HG03159 (cell line): ENCODE results near the gene PLP2.

Experiments used
- ATAC-seq: cut with Tn5 transposase; IDR thresholded peaks from one replicate; pipeline ENCODE4 v1.9.1; 2021; ENCODE audit warnings: mild to moderate bottlenecking, moderate library complexity; ENCODE audit not compliant: unreplicated experiment

Gene PLP2

GRCh38 chrX:49186125-49187027 is 14.7 kb downstream of the PLP2 start, which contains the start of gene PRICKLE3:
Gene PRICKLE3, minus strand, starts transcription at chrX:49186373. Its CDS starts 76 bp downstream, at chrX:49186297.
- ATAC-seq: no peak

DNA sequence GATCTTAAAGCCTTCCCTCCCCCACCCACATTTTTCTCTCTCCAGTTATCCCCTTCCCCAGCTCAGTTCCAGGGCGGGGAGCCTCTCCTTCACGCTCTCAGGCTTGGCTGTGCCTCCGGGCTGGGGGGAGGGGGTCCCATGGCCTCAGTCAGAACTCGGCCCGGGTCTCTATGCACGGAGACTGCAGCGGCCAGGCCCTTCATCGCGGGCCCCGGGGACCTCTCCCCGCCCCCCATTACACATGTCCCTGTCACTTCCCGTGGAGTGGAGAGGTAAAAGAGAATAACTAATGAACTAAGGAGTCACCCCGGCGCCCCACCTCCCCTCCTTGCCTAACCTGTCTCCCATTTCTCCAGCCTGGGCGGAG is 15.3 kb downstream of the PLP2 start:
- no peak for ATAC-seq

DNA sequence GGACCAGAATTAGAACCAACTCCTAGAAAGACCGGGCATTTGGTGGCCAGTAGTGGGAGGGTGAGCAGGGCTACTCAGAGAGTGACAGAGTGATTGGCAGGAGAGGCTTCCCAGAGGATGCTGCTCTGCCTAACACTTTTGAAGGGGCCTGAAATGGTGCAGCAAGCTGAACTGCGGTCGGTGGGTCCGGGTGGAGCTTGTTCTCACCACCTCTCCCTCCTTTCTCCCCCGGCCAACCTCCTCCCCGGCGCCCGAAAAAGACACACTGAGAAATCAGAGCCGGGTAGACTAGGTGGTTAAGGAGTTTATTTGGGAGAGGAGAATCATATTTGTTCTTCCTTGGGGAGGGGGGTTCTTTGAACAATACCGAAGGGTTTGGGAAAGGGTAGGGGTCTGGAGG is 15.8 kb downstream of the PLP2 start:
- ATAC-seq: no peak

DNA sequence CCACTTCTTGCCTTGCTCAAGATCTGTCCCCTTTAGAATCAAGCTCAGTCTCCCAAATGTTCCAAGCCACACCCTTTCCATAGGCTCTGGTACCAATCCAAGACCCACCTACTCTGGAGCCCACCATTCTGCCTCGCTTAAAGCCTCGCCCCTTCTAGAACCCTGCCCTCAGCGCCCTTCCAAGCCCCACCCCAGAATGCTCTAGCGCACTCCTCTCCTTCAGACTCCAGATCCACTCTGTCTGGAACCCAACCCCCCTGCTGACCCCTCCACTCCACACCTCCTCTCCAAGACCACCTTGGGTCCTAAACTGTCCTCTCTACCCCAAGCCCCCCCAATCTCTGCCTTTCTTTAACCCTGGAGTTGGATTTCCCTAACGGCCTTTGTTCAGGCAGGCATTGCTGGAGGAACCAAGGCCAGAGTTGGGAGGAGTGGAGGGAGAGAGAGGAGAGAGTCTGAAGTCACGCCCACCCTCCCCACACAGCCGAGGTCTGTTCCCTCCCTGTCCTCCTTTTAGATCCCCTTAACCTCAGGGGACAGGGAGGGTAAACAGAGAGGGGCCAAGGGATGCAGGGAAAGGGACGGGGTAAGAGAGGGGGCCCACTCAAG is 16.9 kb downstream of the PLP2 start:
- no peak for ATAC-seq

- no peak for ATAC-seq
These were observed 17.9 kb downstream of the PLP2 start for GRCh38 chrX:49189606-49190005.

DNA sequence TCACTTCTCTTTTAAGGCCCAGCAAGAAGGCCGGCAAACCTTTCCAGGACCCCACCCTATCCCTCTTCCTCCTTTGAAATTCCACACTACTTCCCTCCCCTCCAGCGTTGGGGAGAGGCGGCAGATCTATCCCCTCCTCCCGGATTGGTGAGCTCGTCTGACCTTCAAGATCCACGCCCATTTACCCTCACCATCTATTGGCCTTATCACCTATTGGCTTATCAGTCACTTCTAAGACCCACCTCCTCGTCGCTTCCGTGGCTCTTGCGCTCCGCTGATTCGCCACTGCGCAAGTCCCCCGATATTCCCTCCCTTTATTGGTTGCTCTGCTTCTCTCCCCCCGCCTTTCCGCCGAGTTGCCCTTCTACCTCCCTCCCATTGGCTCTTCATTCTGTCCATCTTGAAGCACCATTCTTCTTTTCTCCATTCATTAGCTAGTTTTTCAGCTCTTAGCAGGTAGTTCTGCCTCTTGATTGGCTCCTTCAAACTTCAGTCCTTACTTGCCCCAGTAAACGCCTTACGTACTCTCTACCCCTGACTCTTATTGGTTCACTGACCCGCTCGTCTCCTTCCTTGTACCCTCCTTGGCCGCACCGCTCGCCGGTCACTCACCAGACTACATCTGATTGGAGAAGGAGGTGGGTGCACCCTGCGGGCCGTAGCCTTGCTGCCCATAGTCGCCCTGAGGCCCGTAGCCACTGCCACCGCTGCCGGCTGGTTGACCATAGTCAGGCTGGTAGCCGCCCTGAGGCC is 19.3 kb downstream of the PLP2 start:
- peak; percentile 87 for ATAC-seq

- peak; percentile 12 for ATAC-seq
These were observed 19.9 kb downstream of the PLP2 start for GRCh38 chrX:49191574-49192011.

GRCh38 chrX:49192722-49193328 is 21.1 kb downstream of the PLP2 start:
- ATAC-seq: no peak

- no peak for ATAC-seq
These were observed 21.9 kb downstream of the PLP2 start for GRCh38 chrX:49193542-49193964.

GRCh38 chrX:49197543-49198087 is 25.9 kb downstream of the PLP2 start:
- ATAC-seq: no peak

DNA sequence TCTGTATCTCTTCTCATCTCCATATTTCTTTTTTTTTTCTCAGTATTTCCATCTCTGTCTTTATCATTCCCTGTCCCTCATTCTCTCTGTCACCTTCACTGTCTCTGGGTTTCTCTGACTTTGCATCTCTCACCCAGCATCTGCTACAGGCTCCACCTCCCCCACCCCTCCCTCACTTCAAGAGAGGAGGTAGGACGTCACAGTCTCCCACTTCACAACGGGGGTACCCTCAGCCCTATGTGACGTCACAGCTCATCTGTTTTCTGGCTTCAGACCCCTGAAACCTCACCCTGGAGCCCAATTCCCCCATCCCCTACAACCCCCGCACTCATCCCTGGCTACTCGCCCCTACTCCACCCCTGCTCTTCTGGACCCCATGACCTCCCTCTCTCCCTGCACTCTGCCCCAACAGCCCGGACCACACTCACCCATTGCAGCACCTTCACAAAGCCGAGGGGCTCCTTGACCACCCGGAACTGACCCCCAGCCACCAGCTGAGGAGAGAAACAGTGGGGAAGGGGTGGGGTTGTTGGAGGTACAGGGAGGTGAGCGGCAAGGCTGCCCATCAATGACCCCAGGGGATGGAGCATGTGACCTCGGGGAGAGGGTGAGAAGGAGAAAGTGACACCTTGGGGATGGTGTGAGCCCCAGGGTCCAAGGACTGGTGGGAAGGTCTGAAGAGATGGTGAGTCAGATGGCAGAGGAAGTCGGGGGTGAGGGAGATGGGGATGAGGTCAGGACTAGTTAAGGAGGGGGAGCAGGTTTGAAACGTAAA is 27.0 kb downstream of the PLP2 start:
- ATAC-seq: no peak

DNA sequence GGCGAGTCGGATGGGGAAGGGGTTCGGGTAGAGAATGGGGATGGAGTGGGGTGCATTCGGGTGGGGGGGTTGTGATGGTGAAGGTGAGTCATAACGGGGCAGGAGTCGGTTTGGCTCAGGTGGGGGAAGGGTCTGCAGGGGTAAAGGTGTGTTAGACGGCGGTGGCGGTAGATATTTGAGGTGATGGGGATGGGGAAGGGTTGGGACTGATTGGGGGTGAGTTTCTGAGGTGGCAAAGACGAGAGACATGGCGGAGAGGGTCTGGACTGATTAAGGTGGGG is 27.6 kb downstream of the PLP2 start:
- no peak for ATAC-seq

DNA sequence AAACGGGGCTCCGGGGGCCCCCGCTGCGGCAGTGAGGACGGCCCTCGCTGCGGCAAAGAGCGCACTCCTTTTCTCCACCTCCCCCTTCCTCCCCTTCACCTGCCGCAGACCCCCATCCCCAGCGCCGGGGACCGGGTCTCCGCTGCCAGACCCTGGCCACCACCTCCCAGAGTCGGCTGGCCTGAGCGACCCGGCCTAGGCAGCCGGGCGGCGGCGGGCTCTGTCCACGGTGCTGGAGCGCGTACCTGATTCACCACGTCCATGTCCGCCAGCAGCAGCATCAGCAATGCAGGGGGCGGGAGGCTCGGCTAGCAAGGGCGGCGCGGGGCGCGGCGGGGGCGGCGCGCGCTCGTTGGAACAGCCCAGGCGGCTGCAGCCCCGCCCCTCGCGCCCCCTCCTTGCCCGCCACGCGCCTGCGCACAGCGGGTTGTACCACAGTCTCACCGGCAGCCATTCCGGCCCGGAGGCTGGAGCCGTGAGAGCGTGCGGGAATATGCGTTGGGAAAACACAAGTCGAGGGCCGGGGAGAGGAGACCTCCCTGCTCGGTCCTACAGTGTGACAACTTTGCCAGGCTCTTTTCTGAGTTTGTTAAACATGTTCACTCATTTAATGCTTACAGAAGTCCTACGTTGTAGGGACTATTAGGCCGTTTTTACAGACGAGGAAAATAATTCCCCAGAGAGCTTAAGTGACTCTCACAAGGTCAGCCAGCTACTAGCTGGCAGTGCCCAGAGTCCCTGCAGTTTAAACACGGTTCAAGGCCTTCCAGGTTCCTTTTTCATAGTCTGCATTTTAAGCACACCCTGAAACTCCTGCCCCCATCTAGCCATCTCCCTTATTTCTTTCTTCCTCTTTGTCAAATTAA is 28.4 kb downstream of the PLP2 start, which contains the start of gene SYP:
TSS of gene SYP (minus strand) at position 288 of the 866 bp plus-strand sequence. CDS start at position 281, 7 bp downstream.
- peak; percentile 82 for ATAC-seq

GRCh38 chrX:49202022-49202421 is 30.3 kb downstream of the PLP2 start:
- no peak for ATAC-seq

- ATAC-seq: no peak
These were observed 31.8 kb downstream of the PLP2 start for GRCh38 chrX:49203536-49203935.

DNA sequence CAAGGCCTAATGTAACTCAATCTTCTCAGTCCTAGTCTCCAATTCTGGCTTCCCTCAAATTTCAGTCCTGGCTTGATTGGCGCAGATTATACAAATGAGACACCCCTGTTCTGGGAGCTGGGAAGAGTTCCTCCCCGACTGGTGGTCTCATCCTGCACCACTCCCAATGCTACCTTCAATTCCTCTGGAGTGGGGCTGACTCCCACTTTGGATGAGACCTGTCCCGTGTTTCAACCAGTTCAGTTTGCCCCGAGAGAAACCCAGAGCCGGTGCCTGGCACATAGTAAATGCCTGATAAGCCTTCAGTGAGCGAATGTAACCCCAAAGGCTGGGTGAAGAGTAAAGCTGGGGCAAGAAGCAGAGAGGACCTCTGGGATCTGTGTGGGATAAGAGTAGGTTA is 32.3 kb downstream of the PLP2 start:
- no peak for ATAC-seq

DNA sequence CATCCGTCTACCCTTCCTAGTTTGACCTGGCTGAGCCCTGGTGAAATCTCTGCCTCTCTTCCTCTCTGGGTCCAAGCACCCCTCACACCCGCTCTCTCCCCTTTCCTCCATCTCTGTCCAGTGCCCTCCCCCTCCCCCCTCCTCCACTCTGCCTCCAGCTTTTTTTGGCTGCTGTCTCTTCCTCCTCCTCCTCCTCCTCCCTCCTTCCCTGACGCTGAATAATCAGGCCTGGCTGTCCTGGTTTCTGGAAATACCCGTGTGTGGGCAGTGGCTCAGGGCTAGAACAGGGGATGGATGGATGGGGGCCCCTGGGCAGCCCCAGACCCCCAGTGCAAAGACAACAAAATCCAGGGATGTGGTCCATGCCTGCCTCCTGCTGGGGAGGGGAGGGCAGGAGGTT is 33.0 kb downstream of the PLP2 start:
- no peak for ATAC-seq

DNA sequence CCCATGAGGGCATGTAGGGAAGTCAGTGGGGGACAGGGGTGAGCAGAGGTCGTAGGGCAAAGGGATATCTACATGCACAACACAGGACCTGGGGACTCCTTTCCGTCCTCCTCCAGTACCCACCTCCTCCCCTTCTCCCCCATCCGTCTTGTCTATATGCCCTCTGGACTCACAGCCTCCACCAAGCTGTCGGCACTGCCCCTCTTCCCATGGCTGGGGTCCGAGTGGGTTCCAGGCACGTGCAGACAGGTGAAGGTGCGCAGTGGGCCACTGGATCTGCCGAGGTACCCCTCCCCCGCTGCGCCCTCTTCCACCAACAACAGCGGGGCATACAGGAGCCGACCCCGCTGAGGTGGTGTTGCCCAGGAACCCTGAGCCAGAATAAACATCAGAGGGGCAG is 33.7 kb downstream of the PLP2 start:
- no peak for ATAC-seq

- no peak for ATAC-seq
These were observed 34.8 kb downstream of the PLP2 start for GRCh38 chrX:49206543-49206942.
